Sigmoid colon (tissue), 4 donors: Measurements from ENCODE around the gene ATP6V0A1.

Source experiments
- CTCF ChIP-seq, 4 experiments: fragments of 450-650 bp in 3 of 4; fragments of 200-600 bp in 1 of 4; IDR thresholded peaks; one replicate each; pipeline ENCODE4 v1.5.1; 2016 to 2019; ENCODE audit warnings: antibody characterized with exemption in 4 of 4, mild to moderate bottlenecking in 3 of 4, moderate library complexity in 2 of 4
- EP300 ChIP-seq, 4 donors: sonication (generic); formaldehyde crosslinking; IDR thresholded peaks; one replicate each; pipeline ENCODE4 v1.6.1; 2017; ENCODE audit warnings: antibody characterized with exemption in 4 of 4

GRCh38 chr17:42564815-42565522, 106.3 kb downstream of the ATP6V0A1 start:
- TF ChIP-seq CTCF (IDR thresholded peaks at IDR 0.05) (no peak), EP300 (IDR thresholded peaks at IDR 0.05) (no peak)
